Motor neuron (in vitro differentiated cells): ENCODE measurements around the gene OR8A1. TPM values are rescaled to one million over a fixed set of nuclear protein-coding genes. Genes with fewer than 3 reads are reported as not detected.

ENCODE experiments used
- ATAC-seq, 8 experiments: fragments of 200-7000 bp; cut with Tn5 transposase; replicated peaks in 6 of 8; 2 replicates each; pipeline ENCODE4 v1.8.0; 2021; ENCODE audit warnings: mild to moderate bottlenecking in 8 of 8, moderate library complexity in 8 of 8
- H3K27ac ChIP-seq, 2 donors: fragments of 250-450 bp; sonication (Bioruptor Pico); 2 replicates each; pipeline ENCODE4 v1.9.0; 2021; ENCODE audit warnings: antibody characterized with exemption in 2 of 2, mild to moderate bottlenecking in 2 of 2, moderate library complexity in 1 of 2
- H3K4me1 ChIP-seq, 2 donors: fragments of 250-450 bp; sonication (Bioruptor Pico); replicated peaks in 1 of 2; 2 replicates each; pipeline ENCODE4 v1.6.1; 2021; ENCODE audit warnings: antibody characterized with exemption in 2 of 2, mild to moderate bottlenecking in 2 of 2, moderate library complexity in 1 of 2
- H3K4me3 ChIP-seq, 5 donors: fragments of 250-450 bp; sonication (Bioruptor Pico); 2 replicates each; pipeline ENCODE4 v1.9.0; 2021; ENCODE audit warnings: antibody characterized with exemption in 5 of 5, mild to moderate bottlenecking in 5 of 5, moderate library complexity in 4 of 5
- WGBS, 10 experiments: fragments of 450-650 bp; shearing (Covaris generic); methylation state at CpG; one replicate each; pipeline ENCODE4 v1.0.0; 2022; 5-methylcytosine and 5-hydroxymethylcytosine counted together
- in situ Hi-C, 9 experiments: fragments of 400-800 bp; cut with MboI; loops; one replicate each; pipeline ENCODE4 v1.15.0; 2021; ENCODE audit warnings: low sequenced_read_pairs in 9 of 9, low pct_unique_long_range_greater_than_20kb in 2 of 9; ENCODE audit not compliant: unreplicated experiment in 9 of 9
- total RNA-seq, 8 experiments: library from RNA; unstranded; fragments of 300-600 nt; gene quantifications; 2 replicates each; pipeline versions ENCODE4 v1.2.3 to v1.2.4, GENCODE V29; 2022

OR8A1 gene
- total RNA-seq, 8 experiments from 2014 or later = 0.04 to 0.66 (median 0.23) TPM; not detected in 3

DNA sequence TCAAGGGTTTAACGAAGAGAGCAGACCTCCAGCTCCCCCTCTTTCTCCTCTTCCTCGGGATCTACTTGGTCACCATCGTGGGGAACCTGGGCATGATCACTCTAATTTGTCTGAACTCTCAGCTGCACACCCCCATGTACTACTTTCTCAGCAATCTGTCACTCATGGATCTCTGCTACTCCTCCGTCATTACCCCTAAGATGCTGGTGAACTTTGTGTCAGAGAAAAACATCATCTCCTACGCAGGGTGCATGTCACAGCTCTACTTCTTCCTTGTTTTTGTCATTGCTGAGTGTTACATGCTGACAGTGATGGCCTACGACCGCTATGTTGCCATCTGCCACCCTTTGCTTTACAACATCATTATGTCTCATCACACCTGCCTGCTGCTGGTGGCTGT, 363 bp downstream of the OR8A1 start:
- ATAC-seq = no peak
- in situ Hi-C loops = loop anchor here in 1 of 9 experiments (10.0 kb wide), 1 partner anchor 155 kb away; no protein-coding TSS in a partner anchor
- WGBS, 10 experiments = 0 to 84% (median 60%) methylated on average over 3 to 6 of the region's 7 CpGs; no CpG with 5 or more reads in 4 of the 10 experiments

DNA sequence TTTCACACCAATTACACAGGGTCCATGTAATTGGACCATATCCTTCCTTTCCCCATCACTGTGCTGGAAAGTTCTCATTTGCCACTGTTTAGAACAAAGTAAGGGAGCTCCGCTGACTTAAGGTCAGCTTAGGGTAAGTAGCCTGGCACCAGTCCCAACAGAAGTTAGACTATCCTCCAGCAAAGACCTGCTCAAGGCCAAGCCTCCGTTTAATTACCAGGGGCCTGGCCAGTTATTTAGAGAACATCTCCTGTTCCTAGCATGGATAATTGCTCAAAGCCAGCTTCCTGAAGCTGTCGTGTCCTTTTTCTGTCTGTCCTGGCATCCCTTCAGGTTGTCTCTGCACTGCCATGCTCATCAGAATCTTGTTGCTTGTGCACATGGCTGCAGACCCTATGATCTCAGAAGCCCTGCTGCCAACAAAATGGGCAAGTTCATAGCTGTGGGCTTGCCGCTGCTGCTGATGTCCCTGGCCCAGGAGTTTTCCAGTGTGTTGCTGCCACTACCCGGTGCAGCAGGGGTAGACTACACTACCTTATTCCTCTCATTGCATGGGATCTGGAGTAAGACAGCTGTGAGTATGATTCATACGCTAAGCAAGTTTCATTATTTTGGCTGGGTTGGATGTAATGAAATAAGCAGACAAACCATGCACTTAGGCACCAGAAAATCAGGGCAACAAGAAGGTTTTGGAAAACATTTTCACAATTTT, 8.1 kb downstream of the OR8A1 start:
- WGBS, 10 experiments = 0 to 100% (median 61%) methylated on average over 1 to 4 of the region's 6 CpGs; no CpG with 5 or more reads in 2 of the 10 experiments
- Histone ChIP-seq H3K4me3 (no peak overlapping the region), H3K27ac (no peak overlapping the region), H3K4me1 (no peaks in the 10 kb centered on the region)
- in situ Hi-C loops = loop anchor here in 7 of 9 experiments (10.0 to 25.0 kb wide), 4 partner anchors 163 to 516 kb away; partner anchors contain the start of gene OR8B4 (in 5 of the 7)
- ATAC-seq = no peak

More for the DNA sequence above, 363 bp downstream of the OR8A1 start:
- H3K27ac ChIP-seq = no peak overlapping the region
- H3K4me3 ChIP-seq = no peak overlapping the region
- no peaks in the 10 kb centered on the region for H3K4me1 ChIP-seq

DNA sequence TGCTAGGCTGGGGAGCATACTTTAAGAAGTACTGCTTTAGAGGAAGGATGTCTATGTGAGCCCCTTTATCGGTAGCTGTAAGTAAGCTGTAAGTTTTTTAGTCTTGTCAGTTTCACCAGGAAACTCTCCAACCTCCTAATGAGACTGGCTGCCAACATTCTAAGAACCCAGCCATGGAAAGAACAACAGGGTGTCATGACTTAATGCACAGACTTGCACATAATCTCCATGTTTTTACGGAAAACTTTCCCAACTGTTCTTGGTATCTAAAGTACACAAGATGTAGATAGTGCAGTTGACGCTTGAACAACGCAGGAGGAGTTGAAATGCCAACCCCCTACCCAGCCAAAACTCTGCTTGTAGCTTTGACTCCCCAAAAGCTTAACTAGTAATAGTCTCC, 9.0 kb downstream of the OR8A1 start:
- 14 to 96% (median 92%) methylated on average over 1 to 4 of the region's 4 CpGs; no CpG with 5 or more reads in 5 of the 10 experiments for WGBS, 10 experiments
- Histone ChIP-seq H3K4me1 (no peaks in the 10 kb centered on the region), H3K27ac (no peak overlapping the region), H3K4me3 (no peak overlapping the region)
- in situ Hi-C loops = loop anchor here in 7 of 9 experiments (10.0 to 25.0 kb wide), 4 partner anchors 164 to 516 kb away; partner anchors contain the start of gene OR8B4 (in 5 of the 7)
- ATAC-seq = no peak

DNA sequence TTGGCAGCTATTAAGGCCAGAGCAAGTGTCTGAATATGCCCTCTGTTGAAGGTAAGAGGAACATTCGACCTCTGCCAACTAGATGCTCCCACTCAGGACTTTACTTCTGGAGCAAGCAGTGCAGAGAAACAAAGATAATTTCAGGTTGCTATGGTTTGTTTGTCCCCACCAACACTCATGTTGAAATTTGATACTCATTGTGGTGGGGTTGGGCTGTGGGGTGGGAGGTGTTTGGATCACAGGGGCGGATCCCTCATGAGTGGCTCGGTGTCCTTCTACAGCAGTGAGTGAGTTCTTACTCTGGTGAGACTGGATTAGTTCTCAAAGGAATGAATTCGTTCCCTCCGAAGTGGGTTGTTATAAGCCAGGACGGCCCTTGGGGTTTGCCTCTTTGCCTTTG, 12.0 kb downstream of the OR8A1 start:
- in situ Hi-C loops = loop anchor here in 7 of 9 experiments (25.0 kb wide), 3 partner anchors 170 to 520 kb away; partner anchors contain the start of gene OR8B4 (in 5 of the 7)
- peak in 3 of 8 experiments; percentile 12 to 92 (median 78) for ATAC-seq
- Histone ChIP-seq H3K27ac (no peak overlapping the region), H3K4me3 (no peak overlapping the region), H3K4me1 (no peaks in the 10 kb centered on the region)
- 30 to 100% (median 85%) methylated on average over 1 to 3 of the region's 6 CpGs; no CpG with 5 or more reads in 4 of the 10 experiments for WGBS, 10 experiments

DNA sequence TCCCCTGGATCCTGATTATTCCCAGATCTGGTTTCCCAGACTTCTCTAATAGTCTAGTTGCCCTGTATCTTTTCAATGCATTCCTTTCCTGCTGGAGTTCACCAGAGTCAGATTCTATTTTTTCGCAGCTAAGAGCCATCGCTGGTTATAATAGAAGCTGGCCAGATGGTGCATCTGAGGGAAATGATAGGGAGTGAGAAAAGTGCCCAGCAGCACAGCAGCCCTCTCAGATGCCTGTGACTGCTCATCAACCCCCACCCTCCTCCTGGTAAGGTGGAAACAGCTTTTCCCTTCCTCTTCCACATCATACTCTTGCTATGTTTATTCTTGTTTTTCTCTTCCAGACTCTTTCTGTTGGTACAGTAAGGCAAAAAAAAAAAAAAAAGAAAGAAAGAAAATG, 12.8 kb downstream of the OR8A1 start:
- Histone ChIP-seq H3K4me3 (no peak overlapping the region), H3K27ac (no peak overlapping the region), H3K4me1 (no peaks in the 10 kb centered on the region)
- 0 to 100% (median 69%) methylated on average over 1 to 2 of the region's 2 CpGs; no CpG with 5 or more reads in 4 of the 10 experiments for WGBS, 10 experiments
- ATAC-seq = no peak
- in situ Hi-C loops = loop anchor here in 7 of 9 experiments (25.0 kb wide), 3 partner anchors 170 to 520 kb away; partner anchors contain the start of gene OR8B4 (in 5 of the 7)

DNA sequence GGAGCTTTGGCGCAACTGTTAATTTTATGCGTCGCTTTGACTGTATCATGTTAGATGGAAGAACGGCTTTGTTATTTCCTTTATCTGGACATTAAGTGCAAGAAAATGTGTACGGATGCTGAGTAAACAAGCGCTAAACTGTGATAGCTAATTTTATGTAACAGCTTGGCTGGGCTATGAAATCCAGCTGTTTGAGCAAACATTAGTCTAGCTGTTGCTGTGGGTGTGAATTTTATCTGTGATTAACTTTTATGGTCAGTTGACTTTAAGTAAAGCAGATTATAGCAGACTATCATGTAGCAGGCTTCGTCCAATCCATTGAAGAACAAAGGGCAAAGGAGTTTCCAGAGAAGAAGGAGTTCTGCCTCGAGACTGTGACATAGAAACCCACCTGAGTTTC, 14.0 kb downstream of the OR8A1 start:
- Histone ChIP-seq H3K4me1 (no peaks in the 10 kb centered on the region), H3K27ac (no peak overlapping the region), H3K4me3 (no peak overlapping the region)
- in situ Hi-C loops = loop anchor here in 7 of 9 experiments (25.0 kb wide), 3 partner anchors 171 to 521 kb away; partner anchors contain the start of gene OR8B4 (in 5 of the 7)
- 47 to 100% (median 80%) methylated on average over 2 to 8 of the region's 8 CpGs for WGBS, 10 experiments
- no peak for ATAC-seq

DNA sequence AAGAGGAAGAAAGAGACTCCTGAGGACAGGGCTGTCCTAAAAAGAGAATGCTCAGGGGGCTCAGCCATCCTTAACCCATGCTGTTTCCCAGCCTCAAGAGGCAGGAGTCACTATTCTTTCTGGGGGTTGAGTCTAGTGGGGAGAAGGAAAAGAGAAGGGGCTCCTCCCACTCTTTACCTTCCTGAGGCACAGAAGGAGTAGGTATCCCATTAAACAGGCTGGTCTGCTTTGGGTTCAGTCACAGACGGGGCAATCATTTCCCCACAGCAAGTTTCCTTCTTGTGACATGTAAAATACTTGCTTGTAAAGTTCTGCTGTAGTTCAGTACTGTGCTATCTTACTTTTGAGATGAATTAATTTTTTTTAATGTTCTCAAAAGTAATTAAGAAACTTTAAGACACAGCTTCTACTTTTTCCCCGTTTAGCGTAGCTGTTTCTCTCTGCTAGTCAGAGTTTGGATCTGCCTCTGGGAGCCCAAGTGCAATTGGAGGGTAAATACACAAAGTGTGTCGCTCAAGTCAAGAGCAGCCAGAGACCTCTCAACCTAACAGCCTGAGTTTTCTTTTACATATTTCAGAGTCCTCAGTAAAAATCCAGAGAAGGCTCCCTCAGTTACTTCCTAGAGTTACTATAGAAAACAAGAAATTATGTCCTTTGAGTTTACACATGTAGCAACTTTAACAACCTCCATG, 15.0 kb downstream of the OR8A1 start:
- 67 to 100% (median 92%) methylated on average over 1 to 4 of the region's 4 CpGs; no CpG with 5 or more reads in 3 of the 10 experiments for WGBS, 10 experiments

DNA sequence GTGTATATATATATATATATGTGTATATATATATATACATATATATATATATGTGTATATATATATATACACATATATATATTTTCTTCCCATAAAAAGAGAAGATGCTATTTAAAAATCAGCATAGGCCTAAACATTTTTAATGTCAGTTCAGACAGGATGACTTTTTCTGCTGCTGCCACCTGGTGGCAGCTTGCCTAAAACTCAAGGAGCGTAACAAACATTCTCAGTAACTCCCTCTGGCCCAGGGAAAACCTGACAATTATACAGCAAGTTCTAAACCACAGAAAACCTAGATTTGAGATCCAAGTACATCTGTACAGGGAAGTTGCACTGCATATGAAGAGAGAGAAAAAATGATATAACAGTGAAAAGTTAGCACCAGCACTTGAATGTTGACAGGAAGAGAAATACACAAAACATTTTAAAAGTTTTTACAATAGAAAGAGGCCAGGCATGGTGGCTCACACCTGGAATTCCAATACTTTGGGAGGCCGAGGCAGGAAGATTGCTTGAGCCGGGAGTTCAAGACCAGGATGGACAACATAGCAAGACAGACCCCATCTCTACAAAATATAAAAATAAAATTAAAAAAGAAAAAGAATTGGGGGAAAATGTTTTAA, 16.6 kb downstream of the OR8A1 start:
- 0 to 50% (median 32%) methylated on average over 2 to 3 of the region's 3 CpGs for whole genome bisulfite sequencing, 10 experiments
- Histone ChIP-seq H3K4me1 (no peaks in the 10 kb centered on the region), H3K4me3 (no peak overlapping the region), H3K27ac (no peak overlapping the region)
- in situ Hi-C loops = loop anchor here in 7 of 9 experiments (25.0 kb wide), 3 partner anchors 174 to 524 kb away; partner anchors contain the start of gene OR8B4 (in 5 of the 7)
- ATAC-seq = peak in 5 of 8 experiments; percentile 31 to 67 (median 61)

More for the DNA sequence above, 15.0 kb downstream of the OR8A1 start:
- ATAC-seq = no peak
- Histone ChIP-seq H3K4me1 (no peaks in the 10 kb centered on the region), H3K27ac (no peak overlapping the region), H3K4me3 (no peak overlapping the region)
- in situ Hi-C loops = loop anchor here in 7 of 9 experiments (25.0 kb wide), 3 partner anchors 173 to 523 kb away; partner anchors contain the start of gene OR8B4 (in 5 of the 7)

DNA sequence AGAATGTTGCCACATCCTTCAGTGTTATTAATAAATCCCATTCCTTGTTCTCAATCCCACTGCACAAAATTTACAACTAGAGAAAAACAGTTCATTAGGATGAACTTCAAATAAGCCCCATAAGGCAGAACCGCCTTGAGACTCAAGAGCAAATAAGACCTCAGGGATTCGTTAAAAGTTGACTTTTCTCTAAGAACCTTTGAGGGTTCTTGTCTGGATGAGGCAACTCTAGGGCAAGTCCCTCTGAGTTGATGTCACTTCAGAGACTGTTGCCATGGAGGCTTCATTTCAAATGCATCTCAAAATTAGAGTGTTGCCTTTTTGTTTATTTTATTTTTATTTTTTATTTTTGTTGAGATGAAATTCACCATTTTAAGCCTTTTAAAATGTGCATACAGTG, 21.6 kb downstream of the OR8A1 start:
- Histone ChIP-seq H3K27ac (no peak overlapping the region), H3K4me1 (no peaks in the 10 kb centered on the region), H3K4me3 (no peak overlapping the region)
- in situ Hi-C loops = loop anchor here in 8 of 9 experiments (10.0 to 25.0 kb wide), 4 partner anchors 177 to 529 kb away; partner anchors contain the start of gene OR8B4 (in 5 of the 8)
- WGBS, 10 experiments = 0 to 100% (median 82%) methylated on average over 1 to 2 of the region's 2 CpGs; no CpG with 5 or more reads in 1 of the 10 experiments
- ATAC-seq = no peak

DNA sequence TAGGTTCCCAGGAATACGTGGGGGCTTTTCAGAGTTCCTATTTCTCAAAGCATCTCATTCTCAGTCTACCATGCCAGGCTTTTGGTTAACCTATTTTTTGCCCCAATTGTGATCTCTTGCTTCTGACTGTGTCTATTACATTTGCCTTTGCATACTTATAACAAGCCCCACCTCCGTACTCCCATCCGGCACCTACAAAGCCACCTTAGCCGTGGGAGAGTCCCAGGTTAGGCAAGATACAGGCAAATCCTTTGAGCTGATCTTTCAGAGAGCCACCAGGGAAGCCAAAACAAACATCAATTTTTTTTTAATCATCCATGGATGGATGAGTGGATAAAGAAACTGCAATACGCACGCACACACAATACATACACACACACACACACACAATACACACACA, 22.8 kb downstream of the OR8A1 start:
- Histone ChIP-seq H3K27ac (no peak overlapping the region), H3K4me1 (no peaks in the 10 kb centered on the region), H3K4me3 (no peak overlapping the region)
- WGBS, 10 experiments = 30 to 100% (median 89%) methylated on average over 1 to 6 of the region's 6 CpGs; no CpG with 5 or more reads in 4 of the 10 experiments
- no peak for ATAC-seq
- in situ Hi-C loops = loop anchor here in 8 of 9 experiments (10.0 to 25.0 kb wide), 4 partner anchors 178 to 530 kb away; partner anchors contain the start of gene OR8B4 (in 5 of the 8)

DNA sequence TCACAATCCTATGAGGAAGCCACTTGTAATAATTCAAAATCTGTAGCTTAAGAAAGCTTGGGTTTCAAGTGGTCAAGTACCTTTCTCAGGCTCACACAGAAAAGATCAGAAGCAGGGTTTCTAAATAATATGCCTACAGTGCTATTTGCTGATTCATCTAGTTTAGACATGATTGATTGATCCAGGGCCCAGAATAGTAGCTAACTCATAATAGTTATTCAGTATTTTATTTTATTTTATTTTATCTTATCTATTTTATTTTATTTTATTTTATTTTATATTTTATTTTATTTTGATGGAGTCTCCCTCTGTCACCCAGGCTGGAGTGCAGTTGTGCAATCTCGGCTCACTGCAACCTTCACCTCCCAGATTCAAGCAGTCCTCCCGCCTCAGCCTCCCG, 25.5 kb downstream of the OR8A1 start:
- in situ Hi-C loops = loop anchor here in 8 of 9 experiments (10.0 to 25.0 kb wide), 4 partner anchors 181 to 533 kb away; partner anchors contain the start of gene OR8B4 (in 5 of the 8)
- Histone ChIP-seq H3K4me3 (no peak overlapping the region), H3K4me1 (no peaks in the 10 kb centered on the region), H3K27ac (no peak overlapping the region)
- no peak for ATAC-seq
- 48 to 100% (median 84%) methylated on average over 1 to 3 of the region's 3 CpGs; no CpG with 5 or more reads in 2 of the 10 experiments for WGBS, 10 experiments

DNA sequence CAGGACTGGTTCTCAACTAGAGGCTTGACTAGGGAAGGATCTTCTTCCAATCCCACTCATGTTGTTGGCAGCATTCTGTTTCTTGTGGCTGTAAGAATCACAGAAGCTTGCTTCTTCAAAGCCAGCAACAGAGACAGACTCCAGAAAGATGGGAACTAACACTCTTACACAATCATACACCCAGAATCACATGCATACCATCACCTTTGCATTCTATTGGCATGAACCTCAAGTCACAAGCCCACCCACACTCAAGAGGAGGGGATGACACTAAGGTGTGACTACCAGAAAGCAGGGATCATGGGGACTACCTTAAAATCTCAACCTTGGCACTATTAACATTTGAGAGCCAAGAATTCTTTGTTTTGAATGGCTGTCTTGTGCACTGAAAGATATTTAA, 27.8 kb downstream of the OR8A1 start:
- Histone ChIP-seq H3K27ac (no peak overlapping the region), H3K4me1 (no peaks in the 10 kb centered on the region), H3K4me3 (no peak overlapping the region)
- in situ Hi-C loops = loop anchor here in 8 of 9 experiments (10.0 to 25.0 kb wide), 4 partner anchors 183 to 535 kb away; partner anchors contain the start of gene OR8B4 (in 5 of the 8)
- ATAC-seq = no peak
